ENCODE results near the gene TTC6.

The TTC6 gene

GRCh38 chr14:37550511-37550910, 44.9 kb upstream of the TTC6 start:
- no peak for ATAC-seq

GRCh38 chr14:37551119-37551518, 44.3 kb upstream of the TTC6 start:
- no peak for ATAC-seq
- TF ChIP-seq TOX (CRISPR knock-in tag; IDR thresholded peaks at IDR 0.05; ENCODE audit: borderline replicate concordance) (no peak), ZNF565 (CRISPR knock-in tag; conservative IDR thresholded peaks at IDR 0.05; ENCODE audit: low read depth) (no peak), ZNF8 (CRISPR knock-in tag; IDR thresholded peaks at IDR 0.05) (no peak), ISL1 (CRISPR knock-in tag; IDR thresholded peaks at IDR 0.05) (no peak), PATZ1 (CRISPR knock-in tag; IDR thresholded peaks at IDR 0.05; ENCODE audit: borderline replicate concordance) (no peak), ARNTL (CRISPR knock-in tag; IDR thresholded peaks at IDR 0.05; ENCODE audit: borderline replicate concordance, low read depth) (no peak), CREB5 (CRISPR knock-in tag; IDR thresholded peaks at IDR 0.05; ENCODE audit: low read depth) (no peak), SNAI2 (CRISPR knock-in tag; IDR thresholded peaks at IDR 0.05) (no peak), RARB (CRISPR knock-in tag; IDR thresholded peaks at IDR 0.05) (no peak), OSR1 (CRISPR knock-in tag; IDR thresholded peaks at IDR 0.05) (no peak), ZC3H10 (CRISPR knock-in tag; IDR thresholded peaks at IDR 0.05) (no peak), POU6F1 (CRISPR knock-in tag; IDR thresholded peaks at IDR 0.05; ENCODE audit: borderline replicate concordance, low read depth) (no peak), BACH2 (CRISPR knock-in tag; IDR thresholded peaks at IDR 0.05; ENCODE audit: borderline replicate concordance) (no peak), ESRRG (CRISPR knock-in tag; IDR thresholded peaks at IDR 0.05) (no peak), GLIS3 (CRISPR knock-in tag; IDR thresholded peaks at IDR 0.05) (no peak)

More at GRCh38 chr14:37550511-37550910, 44.9 kb upstream of the TTC6 start:
- TF ChIP-seq CREB5 (CRISPR knock-in tag; IDR thresholded peaks at IDR 0.05; ENCODE audit: low read depth), result no peak
- TF ChIP-seq RARB (CRISPR knock-in tag; IDR thresholded peaks at IDR 0.05), result no peak
- no peak for TF ChIP-seq TOX (CRISPR knock-in tag; IDR thresholded peaks at IDR 0.05; ENCODE audit: borderline replicate concordance)
- TF ChIP-seq TSHZ2 (CRISPR knock-in tag; IDR thresholded peaks at IDR 0.05), result no peak
- no peak for TF ChIP-seq POU6F1 (CRISPR knock-in tag; IDR thresholded peaks at IDR 0.05; ENCODE audit: borderline replicate concordance, low read depth)
- TF ChIP-seq PPARA (CRISPR knock-in tag; IDR thresholded peaks at IDR 0.05; ENCODE audit: borderline replicate concordance), result no peak
- TF ChIP-seq ISL1 (CRISPR knock-in tag; IDR thresholded peaks at IDR 0.05), result no peak
- no peak for TF ChIP-seq ZNF70 (CRISPR knock-in tag; IDR thresholded peaks at IDR 0.05)
- no peak for TF ChIP-seq ZNF565 (CRISPR knock-in tag; conservative IDR thresholded peaks at IDR 0.05; ENCODE audit: low read depth)
- no peak for TF ChIP-seq BACH2 (CRISPR knock-in tag; IDR thresholded peaks at IDR 0.05; ENCODE audit: borderline replicate concordance)
- no peak for TF ChIP-seq ZFP30 (CRISPR knock-in tag; IDR thresholded peaks at IDR 0.05)
- TF ChIP-seq CSDC2 (CRISPR knock-in tag; IDR thresholded peaks at IDR 0.05), result no peak
- no peak for TF ChIP-seq GLIS3 (CRISPR knock-in tag; IDR thresholded peaks at IDR 0.05)
- TF ChIP-seq ZC3H10 (CRISPR knock-in tag; IDR thresholded peaks at IDR 0.05), result no peak

Measured in SK-N-SH treated with all-trans-retinoic acid at 6 μM for 48 hours (cell line).